ENCODE results near the gene EDC4. TPM values are rescaled to one million over a fixed set of nuclear protein-coding genes. Genes with fewer than 3 reads are reported as not detected.
A peak's percentile ranks its signal among the peaks of the same experiment; 100 is the strongest.

Gene EDC4
- total and polyA plus RNA-seq, 10 donors, result 27.6 to 71.3 (median 59.4) TPM

DNA sequence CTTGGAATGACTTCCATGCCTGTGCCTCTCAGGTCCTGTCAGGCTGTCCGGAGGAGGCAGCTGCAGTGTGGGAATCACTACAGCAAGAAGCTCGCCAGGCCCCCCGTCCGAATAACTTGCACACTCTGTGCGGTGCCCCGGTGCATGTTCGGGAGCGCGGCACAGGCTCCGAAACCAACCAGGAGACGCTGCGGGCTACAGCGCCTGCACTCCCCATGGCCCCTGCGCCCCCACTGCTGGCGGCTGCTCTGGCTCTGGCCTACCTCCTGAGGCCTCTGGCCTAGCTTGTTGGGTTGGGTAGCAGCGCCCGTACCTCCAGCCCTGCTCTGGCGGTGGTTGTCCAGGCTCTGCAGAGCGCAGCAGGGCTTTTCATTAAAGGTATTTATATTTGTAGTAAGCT, 13.1 kb downstream of the EDC4 start:
- intact Hi-C loops (cut with DNase I; ENCODE audit: low total_unique reads), result no loop called here
- Histone ChIP-seq H3K9me3 (no peaks in the 10 kb centered on the region), H3K4me1 (peaks cover 0 to 12% (median 3%) of the 10 kb centered on the region in 6 donors), H3K27ac (no peak overlapping the region), H3K27me3 (replicated peaks in 1 of 7) (no peaks in the 10 kb centered on the region), H3K36me3 (peaks cover 0 to 69% (median 56%) of the 10 kb centered on the region in 6 donors), H3K4me3 (no peak overlapping the region)
- TF ChIP-seq POLR2A (IDR thresholded peaks at IDR 0.05) (no peak), POLR2AphosphoS5 (IDR thresholded peaks at IDR 0.05) (peak in 1 of 3 donors; percentile 39)
- WGBS, 5 donors, result 92 to 97% (median 95%) methylated on average over 9 to 19 of the region's 19 CpGs
- DNase-seq, result no peak

DNA sequence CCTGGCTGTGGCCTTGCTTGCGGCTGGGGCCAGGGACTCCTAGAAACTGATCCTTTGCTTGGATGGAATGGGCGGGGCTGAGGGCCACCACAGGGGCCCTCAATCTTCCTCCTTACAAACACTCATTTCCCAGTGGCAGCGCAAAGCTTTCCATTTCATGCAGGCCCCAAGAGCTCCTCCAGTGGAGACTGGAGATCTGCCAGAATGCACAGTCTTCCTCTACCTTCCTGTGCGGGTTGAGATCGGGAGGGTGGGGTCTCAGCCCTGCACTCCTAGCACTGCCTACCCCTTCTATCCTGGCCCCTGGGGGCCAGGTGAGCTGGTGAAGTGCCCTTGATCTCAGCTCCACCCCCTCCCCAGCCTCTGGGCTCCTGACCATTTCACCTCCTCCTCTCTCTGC, 13.5 kb downstream of the EDC4 start:
- WGBS, 5 donors, result 88 to 97% (median 94%) methylated on average over 5 of the region's 5 CpGs
- DNase-seq, result no peak
- TF ChIP-seq, protein P1, sequence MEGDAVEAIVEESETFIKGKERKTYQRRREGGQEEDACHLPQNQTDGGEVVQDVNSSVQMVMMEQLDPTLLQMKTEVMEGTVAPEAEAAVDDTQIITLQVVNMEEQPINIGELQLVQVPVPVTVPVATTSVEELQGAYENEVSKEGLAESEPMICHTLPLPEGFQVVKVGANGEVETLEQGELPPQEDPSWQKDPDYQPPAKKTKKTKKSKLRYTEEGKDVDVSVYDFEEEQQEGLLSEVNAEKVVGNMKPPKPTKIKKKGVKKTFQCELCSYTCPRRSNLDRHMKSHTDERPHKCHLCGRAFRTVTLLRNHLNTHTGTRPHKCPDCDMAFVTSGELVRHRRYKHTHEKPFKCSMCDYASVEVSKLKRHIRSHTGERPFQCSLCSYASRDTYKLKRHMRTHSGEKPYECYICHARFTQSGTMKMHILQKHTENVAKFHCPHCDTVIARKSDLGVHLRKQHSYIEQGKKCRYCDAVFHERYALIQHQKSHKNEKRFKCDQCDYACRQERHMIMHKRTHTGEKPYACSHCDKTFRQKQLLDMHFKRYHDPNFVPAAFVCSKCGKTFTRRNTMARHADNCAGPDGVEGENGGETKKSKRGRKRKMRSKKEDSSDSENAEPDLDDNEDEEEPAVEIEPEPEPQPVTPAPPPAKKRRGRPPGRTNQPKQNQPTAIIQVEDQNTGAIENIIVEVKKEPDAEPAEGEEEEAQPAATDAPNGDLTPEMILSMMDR (IDR thresholded peaks at IDR 0.05 in 8 of 11, conservative IDR thresholded peaks at IDR 0.05 in 3 of 11), result no peak
- no peak for TF ChIP-seq POLR2AphosphoS5 (IDR thresholded peaks at IDR 0.05)
- no peak for TF ChIP-seq POLR2A (IDR thresholded peaks at IDR 0.05)
- H3K36me3 ChIP-seq, result peaks cover 0 to 65% (median 52%) of the 10 kb centered on the region in 6 donors
- intact Hi-C loops (cut with DNase I; ENCODE audit: low total_unique reads), result no loop called here
- no peaks in the 10 kb centered on the region for H3K27me3 ChIP-seq (replicated peaks in 1 of 7)
- H3K9me3 ChIP-seq, result no peaks in the 10 kb centered on the region
- H3K4me1 ChIP-seq, result peaks cover 0 to 12% (median 3%) of the 10 kb centered on the region in 6 donors
- no peak overlapping the region for H3K4me3 ChIP-seq
- no peak overlapping the region for H3K27ac ChIP-seq

DNA sequence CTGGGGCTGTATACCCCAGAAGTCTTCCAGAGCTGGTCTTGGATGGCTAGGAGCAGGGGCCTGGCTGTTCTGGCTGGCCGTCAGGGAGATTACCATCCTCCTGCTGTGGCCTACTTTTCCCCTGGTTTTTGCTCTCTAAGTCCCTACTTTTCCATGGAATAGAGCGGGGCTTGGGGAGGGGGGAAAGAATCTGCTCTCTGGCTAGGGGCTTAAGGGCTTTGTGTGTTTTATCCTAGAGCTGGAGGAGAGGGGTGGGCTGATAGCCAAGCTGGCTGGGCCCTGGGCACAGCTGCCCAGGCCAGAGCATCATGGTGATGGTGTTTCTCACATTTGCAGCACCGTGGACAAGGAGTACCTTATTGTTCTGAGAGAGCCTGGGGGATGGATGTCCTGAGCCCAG, 15.5 kb downstream of the EDC4 start:
- no peak overlapping the region for H3K4me3 ChIP-seq
- H3K27ac ChIP-seq, result no peak overlapping the region
- no peaks in the 10 kb centered on the region for H3K27me3 ChIP-seq (replicated peaks in 1 of 7)
- H3K36me3 ChIP-seq, result peaks cover 0 to 45% (median 32%) of the 10 kb centered on the region in 6 donors
- no peaks in the 10 kb centered on the region for H3K9me3 ChIP-seq
- WGBS, 5 donors, result 86 to 93% (median 90%) methylated on average over 2 to 3 of the region's 3 CpGs
- TF ChIP-seq POLR2AphosphoS5 (IDR thresholded peaks at IDR 0.05) (no peak), POLR2A (IDR thresholded peaks at IDR 0.05) (no peak)
- TF ChIP-seq, protein P1 (IDR thresholded peaks at IDR 0.05 in 8 of 11, conservative IDR thresholded peaks at IDR 0.05 in 3 of 11), result no peak
- no peak for DNase-seq
- peaks cover 3 to 21% (median 12%) of the 10 kb centered on the region in 6 donors for H3K4me1 ChIP-seq
- intact Hi-C loops (cut with DNase I; ENCODE audit: low total_unique reads), result no loop called here

DNA sequence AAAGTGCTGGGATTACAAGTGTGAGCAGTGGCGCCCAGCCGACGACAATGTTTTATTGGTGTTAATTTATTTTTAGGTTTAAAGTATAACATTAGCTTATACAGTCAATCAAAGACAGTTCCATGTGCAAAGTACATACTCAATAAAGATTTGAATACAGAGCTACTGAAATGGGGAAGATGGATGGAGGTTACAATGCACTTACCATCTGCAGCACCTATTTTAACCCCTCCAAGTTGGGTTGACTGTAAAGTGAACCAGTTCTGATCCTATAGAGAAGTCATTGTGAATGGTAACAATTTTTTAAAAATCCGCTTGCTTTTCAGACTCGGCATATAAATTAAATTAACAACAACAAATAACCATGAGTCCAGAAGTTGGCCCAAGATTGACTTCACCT, 19.5 kb downstream of the EDC4 start:
- Histone ChIP-seq H3K9me3 (no peaks in the 10 kb centered on the region), H3K4me1 (peaks cover 21 to 52% (median 45%) of the 10 kb centered on the region in 6 donors), H3K27me3 (replicated peaks in 1 of 7) (no peaks in the 10 kb centered on the region), H3K27ac (peak overlapping the region in 6 of 8 donors; percentile 88 to 97 (median 96)), H3K36me3 (peaks cover 0 to 5% (median 0%) of the 10 kb centered on the region in 6 donors), H3K4me3 (peak overlapping the region in 7 of 8 donors; percentile 86 to 97 (median 88))
- WGBS, 5 donors, result 71 to 78% (median 75%) methylated on average over 5 of the region's 5 CpGs
- no peak for DNase-seq
- intact Hi-C loops (cut with DNase I; ENCODE audit: low total_unique reads), result no loop called here
- no peak for TF ChIP-seq POLR2A (IDR thresholded peaks at IDR 0.05)
- TF ChIP-seq, protein P1 (IDR thresholded peaks at IDR 0.05 in 8 of 11, conservative IDR thresholded peaks at IDR 0.05 in 3 of 11), result no peak

Data from spleen (tissue), 11 donors.